GM12873 (cell line): ENCODE results near the gene CANT1.
A peak's percentile ranks its signal among the peaks of the same experiment; 100 is the strongest.

Experiments used
- TF ChIP-seq, protein P1 (sequence below): IDR thresholded peaks from 2 replicates; pipeline ENCODE4 v1.5.1; 2012; ENCODE audit warnings: low read depth, mild to moderate bottlenecking, moderate library complexity, low read length, control low read depth; ENCODE audit not compliant: insufficient read depth; ENCODE audit errors: missing control alignments

CANT1 gene

DNA sequence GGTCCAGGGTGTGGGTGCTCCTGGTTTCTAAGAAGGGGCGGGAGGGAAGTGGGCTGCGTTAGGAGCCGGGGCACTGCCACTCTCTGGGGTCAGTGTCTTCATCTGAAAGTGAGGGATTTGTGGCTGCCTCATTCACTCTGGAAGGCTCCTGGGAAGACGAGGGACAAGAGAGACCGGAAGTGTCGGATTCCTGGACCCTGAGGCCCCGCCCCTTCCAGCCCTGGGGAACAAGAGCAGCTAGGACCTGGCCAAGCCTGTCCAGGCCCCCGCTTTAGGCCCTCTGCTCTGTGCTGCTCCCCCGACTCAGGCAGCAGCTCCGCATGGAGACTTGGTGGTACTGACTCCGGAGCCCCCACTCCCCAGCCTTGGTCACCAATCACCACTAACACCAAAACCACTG, 36.4 kb downstream of the CANT1 start:
- TF ChIP-seq, protein P1, sequence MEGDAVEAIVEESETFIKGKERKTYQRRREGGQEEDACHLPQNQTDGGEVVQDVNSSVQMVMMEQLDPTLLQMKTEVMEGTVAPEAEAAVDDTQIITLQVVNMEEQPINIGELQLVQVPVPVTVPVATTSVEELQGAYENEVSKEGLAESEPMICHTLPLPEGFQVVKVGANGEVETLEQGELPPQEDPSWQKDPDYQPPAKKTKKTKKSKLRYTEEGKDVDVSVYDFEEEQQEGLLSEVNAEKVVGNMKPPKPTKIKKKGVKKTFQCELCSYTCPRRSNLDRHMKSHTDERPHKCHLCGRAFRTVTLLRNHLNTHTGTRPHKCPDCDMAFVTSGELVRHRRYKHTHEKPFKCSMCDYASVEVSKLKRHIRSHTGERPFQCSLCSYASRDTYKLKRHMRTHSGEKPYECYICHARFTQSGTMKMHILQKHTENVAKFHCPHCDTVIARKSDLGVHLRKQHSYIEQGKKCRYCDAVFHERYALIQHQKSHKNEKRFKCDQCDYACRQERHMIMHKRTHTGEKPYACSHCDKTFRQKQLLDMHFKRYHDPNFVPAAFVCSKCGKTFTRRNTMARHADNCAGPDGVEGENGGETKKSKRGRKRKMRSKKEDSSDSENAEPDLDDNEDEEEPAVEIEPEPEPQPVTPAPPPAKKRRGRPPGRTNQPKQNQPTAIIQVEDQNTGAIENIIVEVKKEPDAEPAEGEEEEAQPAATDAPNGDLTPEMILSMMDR: no peak

DNA sequence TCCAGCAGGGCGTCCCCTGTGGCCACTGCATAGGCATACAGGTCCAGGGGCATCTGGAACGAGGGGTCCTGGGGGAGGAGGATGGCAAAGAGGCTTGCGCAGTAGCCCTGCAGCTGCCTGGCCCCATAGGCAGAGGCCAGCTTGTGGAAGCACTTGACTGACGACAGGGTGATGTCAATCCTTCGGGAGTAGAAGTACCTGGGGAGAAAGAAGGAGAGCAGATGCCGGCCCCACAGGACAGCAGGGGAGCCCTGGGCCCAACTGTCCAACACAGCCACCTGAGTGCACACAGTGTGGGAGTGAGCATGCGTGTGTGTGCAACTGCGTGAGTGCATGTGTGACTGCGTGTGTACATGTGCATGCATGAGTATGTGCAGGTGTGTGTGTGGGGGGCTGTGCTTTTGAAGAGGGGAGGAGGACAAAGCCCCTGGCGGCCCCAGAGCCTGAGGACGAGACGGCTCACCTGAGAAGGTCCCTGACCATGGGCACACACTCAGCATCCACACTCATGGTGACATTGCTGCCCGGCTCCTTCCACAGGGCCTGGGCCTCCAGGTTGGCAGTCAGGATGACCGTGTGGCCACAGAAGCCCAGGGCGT, 37.0 kb downstream of the CANT1 start:
- TF ChIP-seq, protein P1: no peak

DNA sequence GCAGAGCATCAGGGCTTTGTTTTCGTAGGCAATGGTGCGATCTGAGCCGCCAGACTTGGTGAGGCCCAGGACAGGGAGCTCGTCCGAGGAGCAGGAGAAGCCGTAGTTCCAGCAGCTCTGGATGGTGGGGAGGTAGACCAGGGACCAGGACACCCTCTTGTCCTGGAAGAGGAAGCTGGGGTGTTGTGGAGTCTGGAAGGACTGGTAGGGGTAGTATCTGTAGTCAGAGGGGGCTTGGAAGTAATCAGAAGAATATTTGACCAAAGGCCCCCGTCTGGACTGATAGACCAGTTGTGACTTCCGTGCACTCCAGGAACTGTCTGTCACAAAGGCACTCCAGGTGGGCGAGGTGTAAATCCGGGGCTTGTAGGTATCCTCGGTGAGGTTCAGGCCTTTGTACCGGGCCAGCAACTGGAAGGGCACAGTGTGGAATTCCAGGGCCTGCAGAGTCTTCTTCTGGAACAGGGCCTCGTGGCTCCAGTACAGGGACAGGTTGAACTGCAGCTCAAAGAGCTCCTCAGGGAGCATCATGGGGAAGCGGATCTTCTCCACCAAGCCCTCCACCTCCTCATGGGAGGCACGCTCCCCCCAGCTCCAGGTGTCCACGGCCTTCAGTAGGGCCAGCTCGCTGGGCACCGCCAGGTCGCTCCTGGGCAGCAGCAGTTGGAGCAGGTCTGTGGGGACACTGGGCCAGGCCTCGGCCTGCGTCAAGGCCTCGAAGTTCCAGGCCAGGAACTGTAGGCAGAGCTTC, 37.6 kb downstream of the CANT1 start:
- TF ChIP-seq, protein P1: no peak

DNA sequence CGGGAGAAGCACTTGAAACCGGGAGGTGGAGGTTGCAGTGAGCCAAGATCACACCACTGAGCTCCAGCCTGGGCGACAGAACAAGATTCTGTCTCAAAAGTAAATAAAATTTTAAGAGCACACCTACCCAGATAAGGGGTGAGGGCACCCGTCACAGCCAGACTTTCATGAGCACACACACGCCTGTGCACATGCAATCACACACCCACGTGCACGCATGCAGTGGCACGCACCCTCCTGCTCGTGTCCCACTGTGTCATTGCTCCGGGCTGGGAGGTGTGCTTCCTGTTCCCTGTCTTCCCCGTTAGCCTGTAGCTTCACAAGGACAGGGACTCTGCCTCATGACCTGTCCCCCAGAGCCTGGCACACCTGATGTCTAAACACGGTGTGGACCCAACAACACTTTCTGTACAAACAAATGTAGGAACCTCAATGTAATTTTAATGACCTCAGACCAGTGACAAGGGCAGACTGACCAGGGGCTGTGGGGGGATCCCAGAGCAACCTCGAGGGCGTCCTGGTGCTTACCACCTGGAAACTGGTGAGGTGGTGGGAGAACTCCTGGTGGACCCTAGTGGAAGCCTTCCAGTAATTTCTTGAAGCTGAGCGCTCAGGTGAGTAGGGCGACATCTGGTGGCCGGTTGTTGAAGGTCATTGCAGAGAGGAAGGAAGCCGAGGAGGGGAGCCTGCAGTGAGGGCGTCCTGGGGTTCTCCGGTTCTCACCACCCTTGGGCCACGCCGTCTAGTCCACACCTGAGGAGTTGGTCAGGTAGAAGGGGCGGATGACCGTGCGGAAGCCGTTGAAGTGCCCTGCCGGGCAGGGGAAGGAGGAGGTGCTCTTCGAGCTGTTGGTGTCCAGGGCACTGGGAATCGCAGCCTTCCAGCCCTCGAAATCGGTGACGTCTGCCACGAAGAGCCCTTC, 38.5 kb downstream of the CANT1 start:
- TF ChIP-seq, protein P1: peak; percentile 87

DNA sequence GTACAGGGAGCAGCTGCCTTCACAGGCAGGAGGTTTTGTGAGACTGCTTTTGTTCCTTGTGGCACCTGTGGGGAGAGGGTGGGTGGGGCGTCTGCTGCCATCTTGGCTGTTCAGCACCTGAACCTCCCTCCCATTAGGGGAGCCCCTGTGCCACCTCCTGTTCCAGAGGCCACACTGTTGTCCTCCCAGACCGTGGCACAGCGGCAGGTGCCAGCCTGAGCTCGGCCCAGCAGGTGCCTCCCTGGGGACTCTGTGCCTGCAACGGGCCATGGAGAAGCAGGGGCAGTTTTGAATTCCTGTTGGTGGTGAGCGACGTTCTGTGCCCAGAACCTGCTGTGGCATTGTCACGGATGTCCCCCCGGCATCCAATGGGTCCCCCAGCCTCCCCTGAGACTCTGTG, 39.7 kb downstream of the CANT1 start:
- TF ChIP-seq, protein P1: no peak

DNA sequence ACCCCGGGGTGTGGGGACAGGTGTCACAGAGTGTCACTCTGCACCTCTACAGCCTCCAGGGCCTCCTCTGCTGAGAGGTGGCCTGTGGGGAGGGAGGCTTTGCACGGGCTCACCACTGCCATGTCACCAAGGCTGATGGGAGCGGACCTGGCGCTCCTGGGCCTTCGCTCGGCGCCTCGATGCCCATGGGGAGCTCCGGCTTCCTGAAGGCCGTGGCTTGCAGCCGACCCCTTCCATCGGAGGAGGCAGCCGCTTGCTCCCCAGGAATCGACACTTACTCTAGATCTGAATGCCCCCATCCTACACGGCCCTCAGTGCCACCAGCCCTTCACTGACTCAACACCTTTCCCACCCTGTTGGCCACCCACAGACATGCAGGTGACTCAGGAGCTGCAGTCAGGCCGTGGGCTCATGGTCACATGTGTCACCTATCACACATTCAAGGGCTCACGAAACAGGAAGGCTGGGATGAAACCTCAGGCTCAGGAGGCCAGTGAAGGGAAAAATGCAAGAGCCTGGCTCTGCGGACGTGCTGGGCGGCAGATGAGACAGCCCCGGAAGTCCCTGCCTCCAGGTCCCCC, 41.7 kb downstream of the CANT1 start:
- TF ChIP-seq, protein P1: no peak

DNA sequence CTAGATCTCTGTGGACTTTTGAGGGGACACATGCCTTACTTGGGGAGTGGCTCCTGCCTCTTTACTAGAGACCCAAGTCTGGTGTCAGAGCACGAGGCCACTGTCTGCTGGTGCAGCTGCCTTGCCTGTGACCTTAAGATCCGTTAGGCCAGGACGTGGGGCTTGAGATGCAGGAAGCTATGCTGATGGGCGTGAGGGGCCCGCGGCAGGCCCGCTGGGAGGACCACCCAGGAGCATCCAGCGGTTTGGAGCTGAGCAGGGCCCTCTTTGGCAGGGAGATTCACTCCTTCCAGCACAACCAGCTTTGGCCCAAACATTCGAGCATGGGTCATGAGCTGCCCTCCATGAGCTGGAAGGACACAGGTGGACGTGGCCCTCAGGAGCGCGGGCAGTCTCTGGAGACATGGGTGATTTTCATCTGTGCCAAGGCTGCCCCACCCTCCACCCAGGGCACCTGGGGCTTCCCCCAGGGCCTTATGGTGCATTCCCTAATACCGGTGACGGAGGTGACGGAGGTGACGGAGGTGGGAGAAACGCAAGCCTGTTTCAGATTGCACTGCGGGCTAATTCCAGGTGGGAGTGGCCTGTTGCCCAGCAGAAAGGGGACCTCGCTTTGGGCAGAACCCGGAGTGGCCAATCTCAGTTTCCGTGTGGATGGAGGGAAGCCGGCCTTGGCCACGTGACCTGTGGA, 42.5 kb downstream of the CANT1 start:
- TF ChIP-seq, protein P1: no peak
